ENCODE data around the gene FLOT1. TPM values are rescaled to one million over a fixed set of nuclear protein-coding genes. Genes with fewer than 3 reads are reported as not detected.

Gene FLOT1
- total and polyA plus RNA-seq, 2 of the 13 experiments (the other 11 are each of a cell fraction or from before 2014, with no cell fraction given), result 82.3 to 130 TPM

DNA sequence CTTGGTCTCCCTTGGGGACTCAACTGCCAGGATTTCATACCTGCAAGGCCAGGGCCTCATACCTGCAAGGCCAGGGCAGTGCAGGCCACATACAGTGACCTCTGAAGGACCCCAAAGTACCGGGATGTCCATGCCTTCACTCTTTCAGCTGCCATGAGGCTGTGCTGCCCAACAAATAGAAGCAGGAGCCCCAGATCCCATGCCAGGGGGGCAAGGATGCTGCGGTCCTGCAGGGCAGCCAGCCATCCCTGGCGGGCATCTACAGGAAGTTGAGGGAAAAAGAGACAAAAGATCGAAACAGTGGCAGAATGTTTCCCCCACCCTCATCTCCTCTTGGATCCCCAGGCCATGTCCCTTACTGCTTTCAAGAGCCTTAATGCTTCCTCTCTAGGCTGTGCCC, 52.5 kb downstream of the FLOT1 start:
- Histone ChIP-seq H3K9ac (ENCODE audit: insufficient read depth, low read depth, low read length) (peak overlapping the region; percentile 54), H4K20me1 (ENCODE audit: insufficient read depth, low read length) (no peaks in the 10 kb centered on the region), H3K4me1 (ENCODE audit: insufficient read depth, low read length) (peaks cover 57% of the 10 kb centered on the region), H3K79me2 (ENCODE audit: insufficient read depth, low read length) (no peaks in the 10 kb centered on the region), H3K27me3 (ENCODE audit: control insufficient read depth in 1 of 2, insufficient read depth in 2 of 2, low read length in 2 of 2) (no peaks in the 10 kb centered on the region), H3K9me3 (ENCODE audit: low read length) (no peaks in the 10 kb centered on the region), H3K27ac (ENCODE audit: extremely low read length, insufficient read depth, low read length) (peak overlapping the region; percentile 44), H3K36me3 (replicated peaks in 1 of 2; ENCODE audit: control insufficient read depth in 1 of 2, insufficient read depth in 2 of 2, low read length in 2 of 2) (no peaks in the 10 kb centered on the region), H3K4me2 (ENCODE audit: low read depth, low read length) (peak overlapping the region; percentile 83), H3K4me3 (replicated peaks in 1 of 3; ENCODE audit: insufficient read depth in 1 of 3, low read depth in 2 of 3, low read length in 3 of 3) (peak overlapping the region; percentile 84 to 89 (median 87); a peak in 5 of 6 replicates), H2AFZ (ENCODE audit: low read length) (no peak overlapping the region)
- ATAC-seq (no peak), FAIRE-seq (no peak), DNase-seq (ENCODE audit: low spot score) (no peak)
- WGBS (ENCODE audit: low lambda C conversion rate), result 63% methylated on average over 4 of the region's 4 CpGs
- ChIA-PET POLR2A (interaction anchor here (1.4 to 3.4 kb wide), 12 partner anchors 11 to 194 kb away, joined by 4 to 50 read pairs (median 9); partner anchors contain the start of genes DDR1, DHX16, IER3 and MDC1), CTCF (ENCODE audit: low intra/inter-chr PET ratio, low total read pairs) (no interaction called here)
- intact Hi-C loops (cut with micrococcal nuclease; ENCODE audit: unreplicated experiment) (no loop called here), in situ Hi-C loops (cut with HindIII; ENCODE audit: extremely low pct_ligation_motif_present, low pct_unique_long_range_greater_than_20kb) (loop anchor here (25.0 kb wide), 1 partner anchor 397 kb away; no protein-coding TSS in a partner anchor)
- BruUV-seq (replicated peaks), result no TSS peak
- TF ChIP-seq GTF2F1 (IDR thresholded peaks at IDR 0.05; ENCODE audit: low read length) (no peak), ZNF749 (CRISPR knock-in tag; IDR thresholded peaks at IDR 0.05; ENCODE audit: borderline replicate concordance) (no peak), ZNF383 (CRISPR knock-in tag; IDR thresholded peaks at IDR 0.05; ENCODE audit: borderline replicate concordance) (no peak), ZBTB42 (CRISPR knock-in tag; IDR thresholded peaks at IDR 0.05) (0 out of 2 replicates have a peak, but pooled peaks have one; percentile 14), CHD4 (IDR thresholded peaks at IDR 0.05; ENCODE audit: borderline replicate concordance, low read length) (no peak), NFE2L2 (IDR thresholded peaks at IDR 0.05; ENCODE audit: low read length) (no peak), KLF11 (CRISPR knock-in tag; IDR thresholded peaks at IDR 0.05) (no peak), ZNF660 (CRISPR knock-in tag; IDR thresholded peaks at IDR 0.05; ENCODE audit: borderline replicate concordance, low read depth) (no peak), ZSCAN9 (CRISPR knock-in tag; IDR thresholded peaks at IDR 0.05; ENCODE audit: borderline replicate concordance) (no peak), ZNF772 (CRISPR knock-in tag; IDR thresholded peaks at IDR 0.05) (no peak), KDM5B (CRISPR knock-in tag; IDR thresholded peaks at IDR 0.05; ENCODE audit: borderline replicate concordance) (0 out of 2 replicates have a peak, but pooled peaks have one; percentile 2)
- TF ChIP-seq, protein P1, sequence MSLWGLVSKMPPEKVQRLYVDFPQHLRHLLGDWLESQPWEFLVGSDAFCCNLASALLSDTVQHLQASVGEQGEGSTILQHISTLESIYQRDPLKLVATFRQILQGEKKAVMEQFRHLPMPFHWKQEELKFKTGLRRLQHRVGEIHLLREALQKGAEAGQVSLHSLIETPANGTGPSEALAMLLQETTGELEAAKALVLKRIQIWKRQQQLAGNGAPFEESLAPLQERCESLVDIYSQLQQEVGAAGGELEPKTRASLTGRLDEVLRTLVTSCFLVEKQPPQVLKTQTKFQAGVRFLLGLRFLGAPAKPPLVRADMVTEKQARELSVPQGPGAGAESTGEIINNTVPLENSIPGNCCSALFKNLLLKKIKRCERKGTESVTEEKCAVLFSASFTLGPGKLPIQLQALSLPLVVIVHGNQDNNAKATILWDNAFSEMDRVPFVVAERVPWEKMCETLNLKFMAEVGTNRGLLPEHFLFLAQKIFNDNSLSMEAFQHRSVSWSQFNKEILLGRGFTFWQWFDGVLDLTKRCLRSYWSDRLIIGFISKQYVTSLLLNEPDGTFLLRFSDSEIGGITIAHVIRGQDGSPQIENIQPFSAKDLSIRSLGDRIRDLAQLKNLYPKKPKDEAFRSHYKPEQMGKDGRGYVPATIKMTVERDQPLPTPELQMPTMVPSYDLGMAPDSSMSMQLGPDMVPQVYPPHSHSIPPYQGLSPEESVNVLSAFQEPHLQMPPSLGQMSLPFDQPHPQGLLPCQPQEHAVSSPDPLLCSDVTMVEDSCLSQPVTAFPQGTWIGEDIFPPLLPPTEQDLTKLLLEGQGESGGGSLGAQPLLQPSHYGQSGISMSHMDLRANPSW (CRISPR knock-in tag; IDR thresholded peaks at IDR 0.05; ENCODE audit: borderline replicate concordance), result no peak
- TF ChIP-seq, protein P2, sequence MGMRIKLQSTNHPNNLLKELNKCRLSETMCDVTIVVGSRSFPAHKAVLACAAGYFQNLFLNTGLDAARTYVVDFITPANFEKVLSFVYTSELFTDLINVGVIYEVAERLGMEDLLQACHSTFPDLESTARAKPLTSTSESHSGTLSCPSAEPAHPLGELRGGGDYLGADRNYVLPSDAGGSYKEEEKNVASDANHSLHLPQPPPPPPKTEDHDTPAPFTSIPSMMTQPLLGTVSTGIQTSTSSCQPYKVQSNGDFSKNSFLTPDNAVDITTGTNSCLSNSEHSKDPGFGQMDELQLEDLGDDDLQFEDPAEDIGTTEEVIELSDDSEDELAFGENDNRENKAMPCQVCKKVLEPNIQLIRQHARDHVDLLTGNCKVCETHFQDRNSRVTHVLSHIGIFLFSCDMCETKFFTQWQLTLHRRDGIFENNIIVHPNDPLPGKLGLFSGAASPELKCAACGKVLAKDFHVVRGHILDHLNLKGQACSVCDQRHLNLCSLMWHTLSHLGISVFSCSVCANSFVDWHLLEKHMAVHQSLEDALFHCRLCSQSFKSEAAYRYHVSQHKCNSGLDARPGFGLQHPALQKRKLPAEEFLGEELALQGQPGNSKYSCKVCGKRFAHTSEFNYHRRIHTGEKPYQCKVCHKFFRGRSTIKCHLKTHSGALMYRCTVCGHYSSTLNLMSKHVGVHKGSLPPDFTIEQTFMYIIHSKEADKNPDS (CRISPR knock-in tag; IDR thresholded peaks at IDR 0.05), result no peak
- TF ChIP-seq, protein P3, sequence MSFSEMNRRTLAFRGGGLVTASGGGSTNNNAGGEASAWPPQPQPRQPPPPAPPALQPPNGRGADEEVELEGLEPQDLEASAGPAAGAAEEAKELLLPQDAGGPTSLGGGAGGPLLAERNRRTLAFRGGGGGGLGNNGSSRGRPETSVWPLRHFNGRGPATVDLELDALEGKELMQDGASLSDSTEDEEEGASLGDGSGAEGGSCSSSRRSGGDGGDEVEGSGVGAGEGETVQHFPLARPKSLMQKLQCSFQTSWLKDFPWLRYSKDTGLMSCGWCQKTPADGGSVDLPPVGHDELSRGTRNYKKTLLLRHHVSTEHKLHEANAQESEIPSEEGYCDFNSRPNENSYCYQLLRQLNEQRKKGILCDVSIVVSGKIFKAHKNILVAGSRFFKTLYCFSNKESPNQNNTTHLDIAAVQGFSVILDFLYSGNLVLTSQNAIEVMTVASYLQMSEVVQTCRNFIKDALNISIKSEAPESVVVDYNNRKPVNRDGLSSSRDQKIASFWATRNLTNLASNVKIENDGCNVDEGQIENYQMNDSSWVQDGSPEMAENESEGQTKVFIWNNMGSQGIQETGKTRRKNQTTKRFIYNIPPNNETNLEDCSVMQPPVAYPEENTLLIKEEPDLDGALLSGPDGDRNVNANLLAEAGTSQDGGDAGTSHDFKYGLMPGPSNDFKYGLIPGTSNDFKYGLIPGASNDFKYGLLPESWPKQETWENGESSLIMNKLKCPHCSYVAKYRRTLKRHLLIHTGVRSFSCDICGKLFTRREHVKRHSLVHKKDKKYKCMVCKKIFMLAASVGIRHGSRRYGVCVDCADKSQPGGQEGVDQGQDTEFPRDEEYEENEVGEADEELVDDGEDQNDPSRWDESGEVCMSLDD (CRISPR knock-in tag; IDR thresholded peaks at IDR 0.05; ENCODE audit: borderline replicate concordance), result no peak
- TF ChIP-seq, protein P4, sequence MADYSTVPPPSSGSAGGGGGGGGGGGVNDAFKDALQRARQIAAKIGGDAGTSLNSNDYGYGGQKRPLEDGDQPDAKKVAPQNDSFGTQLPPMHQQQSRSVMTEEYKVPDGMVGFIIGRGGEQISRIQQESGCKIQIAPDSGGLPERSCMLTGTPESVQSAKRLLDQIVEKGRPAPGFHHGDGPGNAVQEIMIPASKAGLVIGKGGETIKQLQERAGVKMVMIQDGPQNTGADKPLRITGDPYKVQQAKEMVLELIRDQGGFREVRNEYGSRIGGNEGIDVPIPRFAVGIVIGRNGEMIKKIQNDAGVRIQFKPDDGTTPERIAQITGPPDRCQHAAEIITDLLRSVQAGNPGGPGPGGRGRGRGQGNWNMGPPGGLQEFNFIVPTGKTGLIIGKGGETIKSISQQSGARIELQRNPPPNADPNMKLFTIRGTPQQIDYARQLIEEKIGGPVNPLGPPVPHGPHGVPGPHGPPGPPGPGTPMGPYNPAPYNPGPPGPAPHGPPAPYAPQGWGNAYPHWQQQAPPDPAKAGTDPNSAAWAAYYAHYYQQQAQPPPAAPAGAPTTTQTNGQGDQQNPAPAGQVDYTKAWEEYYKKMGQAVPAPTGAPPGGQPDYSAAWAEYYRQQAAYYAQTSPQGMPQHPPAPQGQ (CRISPR knock-in tag; IDR thresholded peaks at IDR 0.05; ENCODE audit: borderline replicate concordance), result 0 out of 2 replicates have a peak, but pooled peaks have one; percentile 55
